ENCODE results near the gene SH3BGRL3. TPM values are rescaled to one million over a fixed set of nuclear protein-coding genes. Genes with fewer than 3 reads are reported as not detected.

SH3BGRL3 gene
- polyA plus RNA-seq, 3 donors: 478 to 1,744 (median 1,706) TPM

GRCh38 chr1:26237230-26237966 is 42.5 kb upstream of the SH3BGRL3 start:
- DNase-seq: peak in 2 of 3 donors; percentile 31 to 41
- Histone ChIP-seq H3K27ac (ENCODE audit: low read depth in 1 of 2, low read length in 2 of 2) (peak overlapping the region in 1 of 2 donors; percentile 54), H3K4me2 (replicated peaks; ENCODE audit: extremely low read depth, low read length, poor library complexity, severe bottlenecking) (peak overlapping the region; percentile 68), H3K36me3 (replicated peaks in 1 of 2; ENCODE audit: control insufficient read depth in 1 of 2, insufficient read depth in 2 of 2, low read length in 2 of 2) (peaks cover 6 to 26% of the 10 kb centered on the region in 2 donors), H3K4me1 (ENCODE audit: control insufficient read depth in 1 of 2, insufficient read depth in 2 of 2, low read length in 2 of 2) (peaks cover 26 to 39% of the 10 kb centered on the region in 2 donors), H2AFZ (ENCODE audit: insufficient read depth, low read depth, low read length, poor library complexity, severe bottlenecking) (peak overlapping the region; percentile 29), H3K9me3 (replicated peaks in 1 of 2; ENCODE audit: control insufficient read depth in 1 of 2, insufficient read depth in 1 of 2, low read length in 2 of 2) (no peaks in the 10 kb centered on the region), H4K20me1 (ENCODE audit: insufficient read depth, low read length) (no peaks in the 10 kb centered on the region), H3K4me3 (replicated peaks in 1 of 3; ENCODE audit: low read depth in 2 of 3, low read length in 3 of 3) (peak overlapping the region in 1 of 3 experiments; percentile 54), H3K9ac (ENCODE audit: insufficient read depth, low read length, poor library complexity, severe bottlenecking) (no peak overlapping the region), H3K79me2 (ENCODE audit: insufficient read depth, low read length) (peaks cover 82% of the 10 kb centered on the region), H3K27me3 (ENCODE audit: control insufficient read depth in 2 of 2, insufficient read depth in 2 of 2, low read length in 2 of 2) (no peaks in the 10 kb centered on the region)
- peak overlapping the region in 6 of 7 donors; percentile 53 to 84 (median 72) for H3K27ac Mint-ChIP-seq
- TF ChIP-seq CTCF (IDR thresholded peaks at IDR 0.05): no peak
- peaks cover 0 to 2% (median under 1%) of the 10 kb centered on the region in 3 donors for H3K27me3 Mint-ChIP-seq (ENCODE audit: low read depth in 3 of 3)
- intact Hi-C loops (cut with micrococcal nuclease): loop anchor here in 1 of 2 donors (2.0 kb wide), 1 partner anchor 83 kb away; no protein-coding TSS in a partner anchor
- H3K9me3 Mint-ChIP-seq: no peaks in the 10 kb centered on the region
- H3K36me3 Mint-ChIP-seq: peaks cover 13 to 15% of the 10 kb centered on the region in 2 donors
- 40% methylated on average over 1 of the region's 6 CpGs for WGBS (ENCODE audit: insufficient coverage)
- peaks cover 32% of the 10 kb centered on the region for H3K4me1 Mint-ChIP-seq
- peak overlapping the region; percentile 53 to 70 for H3K4me3 Mint-ChIP-seq

DNA sequence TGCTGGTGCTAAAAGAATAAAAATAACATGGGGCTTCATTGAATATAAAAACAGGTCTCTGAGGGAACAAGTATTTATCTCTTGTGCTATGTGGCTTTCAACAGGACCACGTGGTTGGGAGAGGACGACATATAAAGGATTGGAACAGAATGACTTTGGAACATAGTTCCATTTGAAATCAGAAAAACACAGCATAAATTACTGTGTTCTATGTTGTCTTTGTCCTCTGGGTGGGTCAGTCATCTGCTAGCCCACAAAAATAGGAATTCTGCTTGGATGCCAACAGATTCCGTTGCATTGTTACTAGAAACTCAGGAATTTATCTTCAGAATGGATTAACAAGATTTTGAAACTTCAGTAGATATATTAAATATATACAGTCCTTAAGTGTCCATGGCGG is 40.0 kb upstream of the SH3BGRL3 start:
- peaks cover 31% of the 10 kb centered on the region for H3K4me1 Mint-ChIP-seq
- H3K27ac Mint-ChIP-seq: peak overlapping the region in 1 of 7 donors; percentile 10
- H3K9me3 ChIP-seq (replicated peaks in 1 of 2; ENCODE audit: control insufficient read depth in 1 of 2, insufficient read depth in 1 of 2, low read length in 2 of 2): no peaks in the 10 kb centered on the region
- H4K20me1 ChIP-seq (ENCODE audit: insufficient read depth, low read length): no peaks in the 10 kb centered on the region
- H3K9me3 Mint-ChIP-seq: no peaks in the 10 kb centered on the region
- H3K36me3 ChIP-seq (replicated peaks in 1 of 2; ENCODE audit: control insufficient read depth in 1 of 2, insufficient read depth in 2 of 2, low read length in 2 of 2): peaks cover 16 to 49% of the 10 kb centered on the region in 2 donors
- no peak overlapping the region for H3K27ac ChIP-seq (ENCODE audit: low read depth in 1 of 2, low read length in 2 of 2)
- intact Hi-C loops (cut with micrococcal nuclease): no loop called here
- H3K9ac ChIP-seq (ENCODE audit: insufficient read depth, low read length, poor library complexity, severe bottlenecking): no peak overlapping the region
- WGBS (ENCODE audit: insufficient coverage): no CpG with 5 or more reads among the region's 4 CpGs
- TF ChIP-seq CTCF (IDR thresholded peaks at IDR 0.05): no peak
- H3K27me3 ChIP-seq (ENCODE audit: control insufficient read depth in 2 of 2, insufficient read depth in 2 of 2, low read length in 2 of 2): no peaks in the 10 kb centered on the region
- no peak overlapping the region for H2AFZ ChIP-seq (ENCODE audit: insufficient read depth, low read depth, low read length, poor library complexity, severe bottlenecking)
- peaks cover 34 to 36% of the 10 kb centered on the region in 2 donors for H3K36me3 Mint-ChIP-seq
- DNase-seq: no peak
- no peak overlapping the region for H3K4me3 Mint-ChIP-seq
- peaks cover 19 to 27% of the 10 kb centered on the region in 2 donors for H3K4me1 ChIP-seq (ENCODE audit: control insufficient read depth in 1 of 2, insufficient read depth in 2 of 2, low read length in 2 of 2)
- H3K4me2 ChIP-seq (replicated peaks; ENCODE audit: extremely low read depth, low read length, poor library complexity, severe bottlenecking): no peak overlapping the region
- no peak overlapping the region for H3K4me3 ChIP-seq (replicated peaks in 1 of 3; ENCODE audit: low read depth in 2 of 3, low read length in 3 of 3)
- H3K27me3 Mint-ChIP-seq (ENCODE audit: low read depth in 3 of 3): peaks cover 0 to 1% (median 0%) of the 10 kb centered on the region in 3 donors
- peaks cover 100% of the 10 kb centered on the region for H3K79me2 ChIP-seq (ENCODE audit: insufficient read depth, low read length)
